OCI-LY1 (cell line): ENCODE measurements around the gene CPNE1.

Experiments
- H2AFZ ChIP-seq: fragments of 200-600 bp; sonication (generic), shearing (Covaris generic); 2 replicates; pipeline ENCODE4 v1.6.0; 2014; ENCODE audit warnings: antibody characterized with exemption, mild to moderate bottlenecking, low read length
- H3F3A ChIP-seq: fragments of 200-600 bp; sonication (generic), shearing (Covaris generic); 2 replicates; pipeline ENCODE4 v1.6.0; 2014; ENCODE audit warnings: mild to moderate bottlenecking, antibody characterized with exemption, low read length, moderate library complexity; ENCODE audit not compliant: insufficient read depth
- H3K27ac ChIP-seq: fragments of 200-600 bp; sonication (generic); 2 replicates; pipeline ENCODE4 v1.5.1; 2014; ENCODE audit warnings: low read length, mixed run types, mild to moderate bottlenecking, low read depth; ENCODE audit not compliant: poor library complexity, severe bottlenecking
- H3K27me3 ChIP-seq: fragments of 200-600 bp; sonication (generic); 2 replicates; pipeline ENCODE4 v1.6.0; 2014; ENCODE audit warnings: antibody characterized with exemption, mild to moderate bottlenecking, low read length, moderate library complexity; ENCODE audit not compliant: insufficient read depth
- H3K36me3 ChIP-seq: fragments of 200-600 bp; sonication (generic); 2 replicates; pipeline ENCODE4 v1.6.1; 2014; ENCODE audit warnings: mild to moderate bottlenecking, antibody characterized with exemption, low read length, moderate library complexity, mixed read lengths; ENCODE audit not compliant: insufficient read depth
- H3K4me1 ChIP-seq: fragments of 200-600 bp; sonication (generic); 2 replicates; pipeline ENCODE4 v1.5.1; 2014; ENCODE audit warnings: mild to moderate bottlenecking, low read length, moderate library complexity; ENCODE audit not compliant: insufficient read depth, severe bottlenecking
- H3K4me2 ChIP-seq: fragments of 200-600 bp; sonication (generic), shearing (Covaris generic); 2 replicates; pipeline ENCODE4 v1.6.1; 2014; ENCODE audit warnings: low read length
- H3K4me3 ChIP-seq: fragments of 200-600 bp; sonication (generic); 2 replicates; pipeline ENCODE4 v1.5.1; 2014; ENCODE audit warnings: low read length, low read depth, mild to moderate bottlenecking, mixed read lengths; ENCODE audit not compliant: poor library complexity, severe bottlenecking
- H3K79me2 ChIP-seq: fragments of 200-600 bp; shearing (Covaris generic); 2 replicates; pipeline ENCODE4 v1.6.1; 2016; ENCODE audit warnings: mixed run types, low read length, mixed read lengths; ENCODE audit not compliant: insufficient read depth
- H3K9ac ChIP-seq: fragments of 200-600 bp; sonication (generic), shearing (Covaris generic); 2 replicates; pipeline ENCODE4 v1.6.1; 2014; ENCODE audit warnings: mild to moderate bottlenecking, low read length, mixed read lengths
- H3K9me2 ChIP-seq: fragments of 200-600 bp; sonication (generic), shearing (Covaris generic); 2 replicates; pipeline ENCODE4 v1.6.1; 2014; ENCODE audit warnings: low read depth, mild to moderate bottlenecking, low read length, mixed read lengths
- H3K9me3 ChIP-seq: fragments of 200-600 bp; shearing (Covaris generic); 2 replicates; pipeline ENCODE4 v1.6.1; 2014; ENCODE audit warnings: low read length, mixed read lengths
- H4K20me1 ChIP-seq: fragments of 200-600 bp; sonication (generic), shearing (Covaris generic); 2 replicates; pipeline ENCODE4 v1.6.0; 2016; ENCODE audit warnings: mild to moderate bottlenecking, low read length; ENCODE audit not compliant: insufficient read depth
- CTCF ChIP-seq: fragments of 200-600 bp; sonication (generic), shearing (Covaris generic); IDR thresholded peaks from 2 replicates; pipeline ENCODE4 v1.5.1; 2017; ENCODE audit warnings: mild to moderate bottlenecking, antibody characterized with exemption, low read length, moderate library complexity, mixed read lengths
- EZH2 ChIP-seq: fragments of 200-600 bp; sonication (generic), shearing (Covaris generic); IDR thresholded peaks from 2 replicates; pipeline ENCODE4 v1.8.0; 2017; ENCODE audit warnings: borderline replicate concordance, mixed run types, mild to moderate bottlenecking, antibody characterized with exemption, low read length, moderate library complexity, mixed read lengths

The CPNE1 gene

GRCh38 chr20:35641743-35642142 is 23.0 kb downstream of the CPNE1 start:
- Histone ChIP-seq H3K79me2 (peaks cover 52% of the 10 kb centered on the region), H3K27ac (no peak overlapping the region)

GRCh38 chr20:35640724-35641123 is 24.0 kb downstream of the CPNE1 start:
- H3K79me2 ChIP-seq = peaks cover 44% of the 10 kb centered on the region
- TF ChIP-seq CTCF (no peak), EZH2 (no peak)
- no peaks in the 10 kb centered on the region for H3K9me2 ChIP-seq
- H3K27ac ChIP-seq = no peak overlapping the region
- H3K4me3 ChIP-seq = no peak overlapping the region
- H3K9me3 ChIP-seq = no peaks in the 10 kb centered on the region
- H2AFZ ChIP-seq = no peak overlapping the region
- peaks cover 13% of the 10 kb centered on the region; the same call in 1 of the 2 replicates for H3K36me3 ChIP-seq
- H3K9ac ChIP-seq = no peak overlapping the region
- no peaks in the 10 kb centered on the region for H3F3A ChIP-seq
- H4K20me1 ChIP-seq = no peaks in the 10 kb centered on the region
- no peaks in the 10 kb centered on the region for H3K27me3 ChIP-seq
- H3K4me1 ChIP-seq = no peaks in the 10 kb centered on the region
- H3K4me2 ChIP-seq = no peak overlapping the region

More at GRCh38 chr20:35641743-35642142, 23.0 kb downstream of the CPNE1 start:
- Histone ChIP-seq H3K36me3 (peaks cover 14% of the 10 kb centered on the region; the same call in 1 of the 2 replicates), H3F3A (no peaks in the 10 kb centered on the region), H3K9me2 (no peaks in the 10 kb centered on the region), H3K4me3 (no peak overlapping the region), H3K9ac (no peak overlapping the region), H3K9me3 (no peaks in the 10 kb centered on the region), H3K4me1 (no peaks in the 10 kb centered on the region), H3K27me3 (no peaks in the 10 kb centered on the region), H2AFZ (no peak overlapping the region), H4K20me1 (no peaks in the 10 kb centered on the region), H3K4me2 (no peak overlapping the region)
- TF ChIP-seq CTCF (no peak), EZH2 (no peak)

- Histone ChIP-seq H3K79me2 (peaks cover 31% of the 10 kb centered on the region), H4K20me1 (no peaks in the 10 kb centered on the region), H3K9ac (no peak overlapping the region), H3K9me3 (no peaks in the 10 kb centered on the region), H3F3A (no peaks in the 10 kb centered on the region), H3K27me3 (no peaks in the 10 kb centered on the region), H3K4me1 (no peaks in the 10 kb centered on the region), H2AFZ (no peak overlapping the region), H3K4me2 (no peak overlapping the region), H3K4me3 (no peak overlapping the region), H3K27ac (no peak overlapping the region), H3K36me3 (peaks cover 5% of the 10 kb centered on the region; the same call in 1 of the 2 replicates), H3K9me2 (no peaks in the 10 kb centered on the region)
- TF ChIP-seq CTCF (no peak), EZH2 (no peak)
Measured at GRCh38 chr20:35638751-35639150, 25.9 kb downstream of the CPNE1 start.
